SK-N-SH (cell line): ENCODE measurements around the gene TRPM8. TPM values are rescaled to one million over a fixed set of nuclear protein-coding genes. Genes with fewer than 3 reads are reported as not detected.

Experiments
- CTCF ChIA-PET: fragments of 300-600, 350-600 bp; formaldehyde crosslinking; extraction: SDS; loops from one replicate; lab custom pipeline; 2021; lab: Yijun Ruan, JAX
- POLR2A ChIA-PET: fragments of 350-600 bp; sonication (Branson Sonifier 250); formaldehyde crosslinking; extraction: SDS; loops from one replicate; lab custom pipeline; 2020; ENCODE audit warnings: antibody characterized with exemption, inconsistent platforms; lab: Yijun Ruan, JAX
- DNase-seq: peaks from one replicate; pipeline ENCODE4 v3.0.0; 2012
- H2AFZ ChIP-seq: fragments of 200-600 bp; sonication (generic); 2 replicates; pipeline ENCODE4 v1.8.1; 2016; ENCODE audit warnings: antibody characterized with exemption, mild to moderate bottlenecking, low read depth
- H3F3A ChIP-seq: fragments of 200-600 bp; sonication (generic); replicated peaks from 2 replicates; pipeline ENCODE3; 2016; ENCODE audit warnings: antibody characterized with exemption, mild to moderate bottlenecking; ENCODE audit not compliant: insufficient read depth
- H3K27ac ChIP-seq, 2 experiments: fragments of 200-500 bp in 1 of 2; fragments of 200-600 bp in 1 of 2; sonication (Bioruptor generic) in 1 of 2; sonication (generic), shearing (Covaris generic) in 1 of 2; 2 replicates each; pipeline versions ENCODE4 v1.5.1 to v1.6.1; 2014 to 2016; ENCODE audit warnings: low read depth in 2 of 2, inconsistent platforms in 1 of 2, low read length in 1 of 2, mild to moderate bottlenecking in 1 of 2, mixed read lengths in 1 of 2
- H3K27me3 ChIP-seq: fragments of 200-600 bp; sonication (generic), shearing (Covaris generic); 2 replicates; pipeline ENCODE4 v1.6.1; 2016; ENCODE audit warnings: mixed run types; ENCODE audit not compliant: insufficient read depth
- H3K36me3 ChIP-seq, 2 experiments: fragments of 200-500 bp in 1 of 2; fragments of 200-600 bp in 1 of 2; sonication (Bioruptor generic) in 1 of 2; sonication (generic) in 1 of 2; replicated peaks in 1 of 2; 2 replicates each; pipeline versions ENCODE3 to v1.5.1; 2014 to 2016; ENCODE audit warnings: low read length in 1 of 2, mild to moderate bottlenecking in 1 of 2; ENCODE audit not compliant: insufficient read depth in 2 of 2, control insufficient read depth in 1 of 2
- H3K4me1 ChIP-seq, 2 experiments: fragments of 200-500 bp in 1 of 2; fragments of 200-600 bp in 1 of 2; sonication (Bioruptor generic) in 1 of 2; sonication (generic), shearing (Covaris generic) in 1 of 2; 2 replicates each; pipeline versions ENCODE4 v1.5.1 to v1.6.1; 2014 to 2016; ENCODE audit warnings: low read depth in 1 of 2, low read length in 1 of 2, mixed run types in 1 of 2; ENCODE audit not compliant: insufficient read depth in 2 of 2, control insufficient read depth in 1 of 2
- H3K4me2 ChIP-seq: fragments of 200-600 bp; sonication (generic), shearing (Covaris generic); 2 replicates; pipeline ENCODE4 v1.6.1; 2017; ENCODE audit warnings: mixed run types
- H3K4me3 ChIP-seq, 2 experiments: fragments of 200-500 bp in 1 of 2; fragments of 200-600 bp in 1 of 2; sonication (Bioruptor generic) in 1 of 2; sonication (generic), shearing (Covaris generic) in 1 of 2; 2 replicates each; pipeline versions ENCODE4 v1.5.1 to v1.8.1; 2014 to 2016; ENCODE audit warnings: low read depth in 2 of 2, inconsistent platforms in 1 of 2, low read length in 1 of 2, mild to moderate bottlenecking in 1 of 2, mixed read lengths in 1 of 2, moderate library complexity in 1 of 2
- H3K79me2 ChIP-seq: fragments of 200-600 bp; sonication (generic); 2 replicates; pipeline ENCODE4 v1.8.1; 2017; ENCODE audit warnings: mild to moderate bottlenecking; ENCODE audit not compliant: insufficient read depth
- H3K9ac ChIP-seq: fragments of 200-600 bp; sonication (generic); 2 replicates; pipeline ENCODE4 v1.6.1; 2017; ENCODE audit warnings: mixed run types
- H3K9me2 ChIP-seq: fragments of 200-600 bp; sonication (generic); 2 replicates; pipeline ENCODE4 v1.6.1; 2017; ENCODE audit warnings: mixed run types
- H3K9me3 ChIP-seq: fragments of 200-600 bp; sonication (generic); 2 replicates; pipeline ENCODE4 v1.6.1; 2017; ENCODE audit warnings: mixed run types, mild to moderate bottlenecking, moderate library complexity
- H4K20me1 ChIP-seq: fragments of 200-600 bp; sonication (generic); 2 replicates; pipeline ENCODE4 v1.6.1; 2017; ENCODE audit warnings: mild to moderate bottlenecking, mixed run types; ENCODE audit not compliant: insufficient read depth
- ELF1 ChIP-seq: IDR thresholded peaks from 2 replicates; pipeline ENCODE4 v1.4.0; 2012
- FOXJ3 ChIP-seq: sonication (generic); formaldehyde crosslinking; IDR thresholded peaks from 2 replicates; pipeline ENCODE4 v1.5.1; 2020; ENCODE audit warnings: mild to moderate bottlenecking, missing genetic modification reagents
- FOXM1 ChIP-seq: IDR thresholded peaks from 2 replicates; pipeline ENCODE4 v1.4.0; 2012; ENCODE audit warnings: low read depth, mild to moderate bottlenecking
- GABPA ChIP-seq: IDR thresholded peaks from 2 replicates; pipeline ENCODE4 v1.4.0; 2012; ENCODE audit warnings: low read depth, mild to moderate bottlenecking
- GATA2 ChIP-seq: sonication (generic); formaldehyde crosslinking; IDR thresholded peaks from 2 replicates; pipeline ENCODE4 v1.5.0; 2020; ENCODE audit warnings: mild to moderate bottlenecking, missing genetic modification reagents
- IRF3 ChIP-seq: fragments of 150-350 bp; IDR thresholded peaks from 2 replicates; pipeline ENCODE4 v1.6.1; 2016; ENCODE audit warnings: mild to moderate bottlenecking, low read depth, low read length
- MEF2A ChIP-seq: IDR thresholded peaks from 2 replicates; pipeline ENCODE4 v1.4.0; 2012; ENCODE audit warnings: low read depth, borderline replicate concordance
- NFIC ChIP-seq: IDR thresholded peaks from 2 replicates; pipeline ENCODE4 v1.4.0; 2012; ENCODE audit warnings: borderline replicate concordance
- NRF1 ChIP-seq: IDR thresholded peaks from 2 replicates; pipeline ENCODE4 v1.6.1; 2012; ENCODE audit warnings: low read depth, mild to moderate bottlenecking, low read length
- PBX3 ChIP-seq: IDR thresholded peaks from 2 replicates; pipeline ENCODE4; 2012
- POLR2AphosphoS5 ChIP-seq: IDR thresholded peaks from 2 replicates; pipeline ENCODE4 v1.6.1; 2012; ENCODE audit warnings: low read depth, low read length
- RAD21 ChIP-seq: IDR thresholded peaks from 2 replicates; pipeline ENCODE4 v1.6.1; 2012; ENCODE audit warnings: mild to moderate bottlenecking, low read length
- RFX5 ChIP-seq: IDR thresholded peaks from 2 replicates; pipeline ENCODE4 v1.6.1; 2012; ENCODE audit warnings: mild to moderate bottlenecking, improper control_type of control experiment, low read length
- RXRA ChIP-seq: IDR thresholded peaks from 2 replicates; pipeline ENCODE4 v1.4.0; 2012; ENCODE audit warnings: low read depth, mild to moderate bottlenecking, borderline replicate concordance
- SIN3A ChIP-seq: IDR thresholded peaks from 2 replicates; pipeline ENCODE4 v1.6.1; 2012; ENCODE audit warnings: low read depth, mild to moderate bottlenecking, low read length, moderate library complexity, borderline replicate concordance
- SMC3 ChIP-seq: IDR thresholded peaks from 2 replicates; pipeline ENCODE4 v1.6.1; 2012; ENCODE audit warnings: low read depth, low read length, improper control_type of control experiment
- TAF1 ChIP-seq: IDR thresholded peaks from 2 replicates; pipeline ENCODE4 v1.6.1; 2012; ENCODE audit warnings: low read depth, mild to moderate bottlenecking, low read length, moderate library complexity, borderline replicate concordance
- TCF12 ChIP-seq: IDR thresholded peaks from 2 replicates; pipeline ENCODE4 v1.4.0; 2012
- TEAD4 ChIP-seq: IDR thresholded peaks from 2 replicates; pipeline ENCODE4 v1.4.0; 2012; ENCODE audit warnings: mild to moderate bottlenecking, borderline replicate concordance; ENCODE audit not compliant: insufficient read depth
- YY1 ChIP-seq: IDR thresholded peaks from 2 replicates; pipeline ENCODE4 v1.4.0; 2012; ENCODE audit warnings: low read depth, mild to moderate bottlenecking
- WGBS: methylation state at CpG from one replicate; pipeline ENCODE4 v1.1.6; 2017; ENCODE audit warnings: low lambda C conversion rate; 5-methylcytosine and 5-hydroxymethylcytosine counted together
- polyA plus RNA-seq, 3 experiments: library from polyadenylated mRNA; depleted of rRNA; stranded (reverse); fragments of >200 nt; gene quantifications; 2 replicates each; pipeline ENCODE4 v1.2.3, GENCODE V29; 2012
- TF ChIP-seq, protein P1 (sequence below): fragments of 150-350 bp; IDR thresholded peaks from 2 replicates; pipeline ENCODE4 v1.6.1; 2017; ENCODE audit warnings: antibody characterized with exemption, low read length, low read depth, borderline replicate concordance
- TF ChIP-seq, protein P2 (sequence below): fragments of 200-600 bp; sonication (generic); IDR thresholded peaks from 2 replicates; pipeline ENCODE4 v1.6.1; 2017; ENCODE audit warnings: antibody characterized with exemption, mild to moderate bottlenecking, moderate library complexity
- TF ChIP-seq, protein P3 (sequence below): IDR thresholded peaks from 2 replicates; pipeline ENCODE4 v1.4.0; 2012; ENCODE audit warnings: low read depth, borderline replicate concordance

TRPM8 gene
- polyA plus RNA-seq, 1 of the 3 experiments (the other 2 are of a cell fraction), result 0.85 TPM

- WGBS, result 83% methylated on average over 1 of the region's 1 CpG
- H3K27me3 ChIP-seq, result no peaks in the 10 kb centered on the region
- no peak overlapping the region for H3K4me3 ChIP-seq
- H3K4me2 ChIP-seq, result no peak overlapping the region
- no peak for TF ChIP-seq TAF1
- peak; percentile 47; the same call in 1 of the 2 replicates for TF ChIP-seq NFIC
- no peak for TF ChIP-seq YY1
- TF ChIP-seq GABPA, result no peak
- no peak for TF ChIP-seq IRF3
- TF ChIP-seq SIN3A, result no peak
- peak; percentile 53; the same call in 1 of the 2 replicates for TF ChIP-seq TCF12
- TF ChIP-seq, all 33 proteins: peak for 2
- H3K9me3 ChIP-seq, result no peaks in the 10 kb centered on the region
- no peaks in the 10 kb centered on the region for H4K20me1 ChIP-seq
- H3K27ac ChIP-seq, result no peak overlapping the region
- H3K79me2 ChIP-seq, result no peaks in the 10 kb centered on the region
- ChIA-PET POLR2A (no interaction called here), CTCF (no interaction called here)
- H2AFZ ChIP-seq, result no peak overlapping the region
- DNase-seq, result no peak
- no peaks in the 10 kb centered on the region for H3F3A ChIP-seq
- no peak overlapping the region for H3K9ac ChIP-seq
- H3K9me2 ChIP-seq, result no peaks in the 10 kb centered on the region
- no peaks in the 10 kb centered on the region for H3K36me3 ChIP-seq
- no peaks in the 10 kb centered on the region; a peak in 1 of 4 replicates for H3K4me1 ChIP-seq
Measured at GRCh38 chr2:233934524-233934923, 17.4 kb downstream of the TRPM8 start.

DNA sequence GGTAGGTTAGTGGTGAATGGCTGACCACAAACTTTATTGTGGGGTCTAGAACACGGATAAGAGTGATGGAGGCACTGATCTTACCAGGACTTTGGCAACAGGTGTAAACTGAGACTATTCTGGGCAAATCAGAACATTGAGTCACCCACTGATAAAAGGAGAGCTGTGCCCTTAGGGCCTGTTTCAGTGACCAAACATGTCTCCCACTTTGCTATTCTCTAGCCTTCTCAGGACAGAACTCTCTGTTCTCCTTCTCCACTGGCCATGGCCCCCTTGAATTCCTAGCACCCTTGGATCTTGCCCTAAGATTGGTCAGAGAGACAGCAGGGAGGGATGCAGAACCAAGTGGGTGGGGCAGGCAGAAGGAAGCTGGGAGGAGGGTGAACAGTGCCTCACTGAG lies 18.3 kb downstream of the TRPM8 start:
- Histone ChIP-seq H2AFZ (no peak overlapping the region), H3K27ac (no peak overlapping the region)
- TF ChIP-seq, protein P1, sequence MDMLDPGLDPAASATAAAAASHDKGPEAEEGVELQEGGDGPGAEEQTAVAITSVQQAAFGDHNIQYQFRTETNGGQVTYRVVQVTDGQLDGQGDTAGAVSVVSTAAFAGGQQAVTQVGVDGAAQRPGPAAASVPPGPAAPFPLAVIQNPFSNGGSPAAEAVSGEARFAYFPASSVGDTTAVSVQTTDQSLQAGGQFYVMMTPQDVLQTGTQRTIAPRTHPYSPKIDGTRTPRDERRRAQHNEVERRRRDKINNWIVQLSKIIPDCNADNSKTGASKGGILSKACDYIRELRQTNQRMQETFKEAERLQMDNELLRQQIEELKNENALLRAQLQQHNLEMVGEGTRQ, result no peak
- TF ChIP-seq RAD21 (no peak), TEAD4 (no peak), RXRA (no peak), PBX3 (no peak), FOXJ3 (no peak), ELF1 (no peak), FOXM1 (no peak), POLR2AphosphoS5 (no peak), TCF12 (no peak), RFX5 (no peak), SMC3 (no peak), NRF1 (no peak), MEF2A (no peak), NFIC (no peak), GATA2 (CRISPR knock-in tag) (no peak), SIN3A (no peak)
- TF ChIP-seq, protein P2, sequence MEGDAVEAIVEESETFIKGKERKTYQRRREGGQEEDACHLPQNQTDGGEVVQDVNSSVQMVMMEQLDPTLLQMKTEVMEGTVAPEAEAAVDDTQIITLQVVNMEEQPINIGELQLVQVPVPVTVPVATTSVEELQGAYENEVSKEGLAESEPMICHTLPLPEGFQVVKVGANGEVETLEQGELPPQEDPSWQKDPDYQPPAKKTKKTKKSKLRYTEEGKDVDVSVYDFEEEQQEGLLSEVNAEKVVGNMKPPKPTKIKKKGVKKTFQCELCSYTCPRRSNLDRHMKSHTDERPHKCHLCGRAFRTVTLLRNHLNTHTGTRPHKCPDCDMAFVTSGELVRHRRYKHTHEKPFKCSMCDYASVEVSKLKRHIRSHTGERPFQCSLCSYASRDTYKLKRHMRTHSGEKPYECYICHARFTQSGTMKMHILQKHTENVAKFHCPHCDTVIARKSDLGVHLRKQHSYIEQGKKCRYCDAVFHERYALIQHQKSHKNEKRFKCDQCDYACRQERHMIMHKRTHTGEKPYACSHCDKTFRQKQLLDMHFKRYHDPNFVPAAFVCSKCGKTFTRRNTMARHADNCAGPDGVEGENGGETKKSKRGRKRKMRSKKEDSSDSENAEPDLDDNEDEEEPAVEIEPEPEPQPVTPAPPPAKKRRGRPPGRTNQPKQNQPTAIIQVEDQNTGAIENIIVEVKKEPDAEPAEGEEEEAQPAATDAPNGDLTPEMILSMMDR, result no peak
- TF ChIP-seq, protein P3, sequence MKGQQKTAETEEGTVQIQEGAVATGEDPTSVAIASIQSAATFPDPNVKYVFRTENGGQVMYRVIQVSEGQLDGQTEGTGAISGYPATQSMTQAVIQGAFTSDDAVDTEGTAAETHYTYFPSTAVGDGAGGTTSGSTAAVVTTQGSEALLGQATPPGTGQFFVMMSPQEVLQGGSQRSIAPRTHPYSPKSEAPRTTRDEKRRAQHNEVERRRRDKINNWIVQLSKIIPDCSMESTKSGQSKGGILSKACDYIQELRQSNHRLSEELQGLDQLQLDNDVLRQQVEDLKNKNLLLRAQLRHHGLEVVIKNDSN, result no peak

More for the DNA sequence above, 18.3 kb downstream of the TRPM8 start:
- Histone ChIP-seq H3K9me3 (no peaks in the 10 kb centered on the region), H3K4me1 (no peaks in the 10 kb centered on the region; a peak in 1 of 4 replicates), H3K9me2 (no peaks in the 10 kb centered on the region), H3K9ac (no peak overlapping the region), H4K20me1 (no peaks in the 10 kb centered on the region), H3K4me3 (no peak overlapping the region), H3K4me2 (no peak overlapping the region), H3K36me3 (no peaks in the 10 kb centered on the region), H3F3A (no peaks in the 10 kb centered on the region), H3K27me3 (no peaks in the 10 kb centered on the region), H3K79me2 (no peaks in the 10 kb centered on the region)
- WGBS, result 71% methylated on average over 1 of the region's 1 CpG
- CTCF ChIA-PET, result no interaction called here
- POLR2A ChIA-PET, result no interaction called here
- no peak for DNase-seq
